Activated T-helper 17 cell treated with anti-CD3 and anti-CD28 coated beads, Interleukin-2, amount 50 U/mL, for 72 hours (primary cell): Measurements from ENCODE around the gene TFB1M. TPM values are rescaled to one million over a fixed set of nuclear protein-coding genes. Genes with fewer than 3 reads are reported as not detected.

Experiments used
- ATAC-seq: fragments of 150-1000 bp; cut with Tn5 transposase; replicated peaks from 2 replicates; pipeline ENCODE4 v1.10.0; 2021; ENCODE audit warnings: mild to moderate bottlenecking, moderate library complexity
- H3K27ac Mint-ChIP-seq: one replicate; pipeline ENCODE4 v1.8.0; 2022; ENCODE audit warnings: mixed read lengths
- H3K27me3 Mint-ChIP-seq: one replicate; pipeline ENCODE4 v1.8.0; 2022; ENCODE audit warnings: mixed read lengths
- H3K36me3 Mint-ChIP-seq: one replicate; pipeline ENCODE4 v1.8.0; 2022; ENCODE audit warnings: low read depth, mild to moderate bottlenecking, mixed read lengths
- H3K4me1 Mint-ChIP-seq: one replicate; pipeline ENCODE4 v1.8.0; 2022; ENCODE audit warnings: mixed read lengths
- H3K4me3 Mint-ChIP-seq: one replicate; pipeline ENCODE4 v1.8.0; 2022; ENCODE audit warnings: mild to moderate bottlenecking, mixed read lengths
- H3K9me3 Mint-ChIP-seq: one replicate; pipeline ENCODE4 v1.8.0; 2022; ENCODE audit warnings: mixed read lengths
- total RNA-seq, 2 donors: library from RNA; stranded (reverse); gene quantifications; one replicate each; pipeline ENCODE4 v1.2.3, GENCODE V29; 2022

Gene TFB1M
- total RNA-seq, 2 donors from 2014 or later = 38.6 to 48.9 TPM

- Mint-ChIP-seq H3K27ac (no peak overlapping the region), H3K36me3 (no peaks in the 10 kb centered on the region), H3K27me3 (peaks cover 15% of the 10 kb centered on the region), H3K4me3 (no peak overlapping the region), H3K4me1 (no peaks in the 10 kb centered on the region), H3K9me3 (no peaks in the 10 kb centered on the region)
- ATAC-seq = no peak
Measured at GRCh38 chr6:155216312-155217046, 97.8 kb downstream of the TFB1M start.

GRCh38 chr6:155215906-155216305, 98.4 kb downstream of the TFB1M start:
- Mint-ChIP-seq H3K27me3 (peaks cover 15% of the 10 kb centered on the region), H3K9me3 (no peaks in the 10 kb centered on the region), H3K4me1 (no peaks in the 10 kb centered on the region), H3K4me3 (no peak overlapping the region), H3K27ac (no peak overlapping the region), H3K36me3 (no peaks in the 10 kb centered on the region)
- ATAC-seq = no peak

GRCh38 chr6:155213611-155214372, 100.5 kb downstream of the TFB1M start:
- no peak overlapping the region for H3K27ac Mint-ChIP-seq
- H3K27me3 Mint-ChIP-seq = peaks cover 12% of the 10 kb centered on the region
- H3K36me3 Mint-ChIP-seq = no peaks in the 10 kb centered on the region
- H3K4me1 Mint-ChIP-seq = no peaks in the 10 kb centered on the region
- no peak for ATAC-seq
- no peak overlapping the region for H3K4me3 Mint-ChIP-seq
- no peaks in the 10 kb centered on the region for H3K9me3 Mint-ChIP-seq

GRCh38 chr6:155212616-155213380, 101.5 kb downstream of the TFB1M start:
- Mint-ChIP-seq H3K27me3 (peaks cover 7% of the 10 kb centered on the region), H3K36me3 (no peaks in the 10 kb centered on the region), H3K27ac (no peak overlapping the region), H3K4me1 (no peaks in the 10 kb centered on the region), H3K4me3 (no peak overlapping the region), H3K9me3 (no peaks in the 10 kb centered on the region)
- no peak for ATAC-seq

GRCh38 chr6:155212106-155212505, 102.2 kb downstream of the TFB1M start:
- no peaks in the 10 kb centered on the region for H3K4me1 Mint-ChIP-seq
- ATAC-seq = no peak
- H3K9me3 Mint-ChIP-seq = no peaks in the 10 kb centered on the region
- no peak overlapping the region for H3K27ac Mint-ChIP-seq
- peaks cover 7% of the 10 kb centered on the region for H3K27me3 Mint-ChIP-seq
- H3K36me3 Mint-ChIP-seq = no peaks in the 10 kb centered on the region
- H3K4me3 Mint-ChIP-seq = no peak overlapping the region

- Mint-ChIP-seq H3K36me3 (no peaks in the 10 kb centered on the region), H3K27me3 (no peaks in the 10 kb centered on the region), H3K27ac (no peak overlapping the region), H3K4me1 (no peaks in the 10 kb centered on the region), H3K4me3 (no peak overlapping the region), H3K9me3 (no peaks in the 10 kb centered on the region)
- no peak for ATAC-seq
Measured at GRCh38 chr6:155207223-155207622, 107.1 kb downstream of the TFB1M start.

Other genes with a start within 250 kb of the TFB1M start
- gene CLDN20, start 50.5 kb downstream of the TFB1M start, total RNA-seq = not detected
- not detected for gene NOX3, start 141.4 kb upstream of the TFB1M start, total RNA-seq